GM19463 (cell line): Measurements from ENCODE around the gene MANEA.
"Not testable (repeated sequence)": the region's sequence is repeated elsewhere in the genome, so short reads cannot be mapped to it uniquely, and the experiment has no call there.

Experiments
- ATAC-seq: cut with Tn5 transposase; IDR thresholded peaks from one replicate; pipeline ENCODE4 v1.9.1; 2021; ENCODE audit warnings: mild to moderate bottlenecking, moderate library complexity; ENCODE audit not compliant: unreplicated experiment

Gene MANEA

DNA sequence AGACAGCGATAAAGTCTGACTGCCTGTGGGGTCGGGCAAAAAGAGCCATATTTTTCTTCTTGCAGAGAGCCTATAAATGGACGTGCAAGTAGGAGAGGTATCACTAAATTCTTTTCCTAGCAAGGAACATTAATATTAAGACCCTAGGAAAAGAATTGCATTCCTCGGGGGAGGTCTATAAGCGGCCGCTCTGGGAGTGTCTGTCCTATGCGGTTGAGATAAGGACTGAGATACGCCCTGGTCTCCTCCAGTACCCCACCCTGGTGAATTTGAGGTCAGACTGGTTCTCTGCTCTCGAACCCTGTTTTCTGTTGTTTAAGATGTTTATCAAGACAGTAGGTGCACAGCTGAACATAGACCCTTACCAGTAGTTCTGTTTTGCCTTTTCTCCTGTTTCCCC lies 6.9 kb downstream of the MANEA start:
- ATAC-seq: not testable (repeated sequence)

DNA sequence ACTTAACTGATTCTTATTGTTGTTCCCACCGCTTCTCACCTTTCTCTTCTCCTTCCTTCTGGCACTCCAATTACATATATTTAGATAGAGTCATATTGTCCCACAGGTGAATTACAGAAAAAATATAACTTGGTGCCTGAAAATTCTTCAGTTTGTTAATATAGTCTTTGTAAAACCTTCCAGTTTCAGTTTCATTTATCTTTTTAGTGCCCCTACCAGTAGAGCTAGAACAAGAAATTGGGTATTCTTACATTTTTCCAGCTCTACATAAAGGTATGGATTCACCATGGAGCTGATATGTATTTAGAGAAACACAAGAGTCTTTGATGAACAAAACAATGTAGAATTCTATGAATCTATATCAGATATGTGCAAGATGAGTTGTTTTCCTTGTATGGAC lies 10.7 kb downstream of the MANEA start:
- no peak for ATAC-seq

DNA sequence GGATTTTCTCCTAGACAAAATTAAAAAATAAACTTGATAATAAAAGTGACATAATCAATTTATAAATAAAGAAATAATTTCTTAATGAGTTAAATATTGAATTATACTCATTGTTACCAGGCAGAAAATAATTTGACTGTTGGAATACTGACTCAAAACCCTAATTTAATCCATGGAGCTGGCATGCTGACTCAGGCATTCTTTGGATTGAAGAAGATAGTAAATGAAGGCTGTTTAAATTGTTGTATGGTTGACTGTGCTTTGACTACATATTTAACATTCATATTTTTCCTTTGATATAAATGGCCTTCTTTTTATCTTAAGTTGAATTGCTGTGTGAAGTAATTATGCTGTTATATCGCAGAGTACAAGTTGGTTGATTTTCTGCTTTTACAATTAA lies 11.7 kb downstream of the MANEA start:
- no peak for ATAC-seq

DNA sequence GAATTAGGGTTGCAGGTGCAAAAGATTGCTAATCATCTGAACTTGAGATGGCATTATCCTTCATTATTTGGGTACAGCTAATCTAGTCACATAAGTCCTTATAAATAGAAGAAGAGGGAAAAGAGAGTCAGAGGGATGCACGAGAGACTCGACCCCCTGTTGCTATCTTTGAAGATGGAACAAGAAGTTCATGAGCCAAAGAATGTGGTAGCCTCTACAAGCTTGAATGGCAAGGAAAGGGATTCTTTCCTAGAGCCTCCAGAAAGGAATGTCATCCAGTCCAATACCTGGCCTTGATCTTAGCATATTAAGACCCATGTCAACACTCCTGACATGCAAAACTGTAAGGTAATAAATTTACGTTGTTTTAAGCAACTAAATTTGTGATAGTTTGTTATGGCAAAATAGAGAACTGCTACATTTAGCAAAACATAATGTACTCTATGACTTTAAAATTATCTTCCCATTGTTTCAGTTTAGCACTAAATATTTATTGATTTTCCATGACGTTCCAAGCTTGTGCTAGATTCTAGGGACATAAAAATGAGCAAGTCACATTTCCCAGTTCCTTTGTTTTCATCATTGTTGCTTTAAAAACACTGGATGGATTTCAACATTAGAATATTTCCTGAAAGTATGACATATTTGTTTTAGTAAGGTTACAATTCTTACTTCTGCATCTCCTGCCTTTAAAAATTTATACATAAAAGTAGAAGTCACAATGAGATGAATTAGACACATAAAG lies 12.7 kb downstream of the MANEA start:
- ATAC-seq: no peak

DNA sequence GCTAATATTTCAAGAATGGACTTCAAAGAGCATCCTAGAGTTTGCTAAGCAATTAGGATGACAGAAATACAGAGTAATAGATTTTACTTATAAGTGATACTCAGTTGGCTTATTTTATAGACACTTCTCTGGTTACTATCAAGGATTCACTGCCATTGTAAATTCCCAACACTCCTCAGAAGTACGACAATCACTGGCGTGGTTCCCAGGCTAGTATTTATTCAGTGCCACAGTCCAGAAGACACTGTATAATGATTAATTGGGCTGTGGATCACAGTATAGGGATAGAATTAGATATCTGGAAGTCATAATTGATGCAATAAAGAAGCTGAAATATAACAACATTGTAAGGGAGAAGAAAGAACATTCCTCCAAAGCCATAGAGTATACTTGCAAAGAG lies 15.7 kb downstream of the MANEA start:
- ATAC-seq: no peak

DNA sequence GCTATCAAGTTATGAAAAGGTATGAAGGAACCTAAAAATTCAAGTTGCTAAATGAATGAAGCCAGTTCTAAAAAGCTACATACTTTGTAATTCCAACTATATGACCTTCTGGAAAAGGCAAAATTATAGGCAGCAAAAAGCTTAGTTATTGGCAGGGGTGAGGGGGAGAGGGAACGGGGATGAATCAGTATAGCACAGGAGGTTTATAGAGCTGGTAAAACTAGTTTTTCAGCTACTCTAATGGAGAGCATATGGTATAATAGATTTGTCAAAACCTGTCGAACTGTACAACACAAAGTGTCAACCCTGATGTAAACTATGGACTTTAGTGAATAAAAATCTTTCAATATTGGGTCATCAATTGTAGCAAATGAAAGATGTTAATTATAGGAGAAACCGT lies 18.7 kb downstream of the MANEA start:
- no peak for ATAC-seq

DNA sequence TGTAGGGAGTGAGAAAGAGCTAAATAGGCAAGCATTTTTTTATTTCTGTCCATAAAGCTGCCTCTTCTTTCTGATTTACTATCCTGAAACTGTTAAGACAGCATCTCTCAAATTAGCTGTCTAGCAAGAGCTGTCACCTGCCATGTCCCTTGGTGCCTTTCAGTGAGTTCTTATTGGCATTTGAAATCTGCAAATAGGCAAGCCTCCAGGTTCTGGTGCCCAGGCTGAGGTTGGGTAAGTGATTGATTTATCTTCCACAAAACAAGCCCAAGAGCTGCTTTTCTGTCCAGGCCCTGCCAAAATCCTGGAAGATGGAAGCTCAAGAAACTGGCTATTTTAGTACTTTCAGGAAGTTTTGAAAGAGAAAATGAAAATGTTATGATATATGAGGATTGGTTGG lies 22.4 kb downstream of the MANEA start:
- ATAC-seq: no peak

DNA sequence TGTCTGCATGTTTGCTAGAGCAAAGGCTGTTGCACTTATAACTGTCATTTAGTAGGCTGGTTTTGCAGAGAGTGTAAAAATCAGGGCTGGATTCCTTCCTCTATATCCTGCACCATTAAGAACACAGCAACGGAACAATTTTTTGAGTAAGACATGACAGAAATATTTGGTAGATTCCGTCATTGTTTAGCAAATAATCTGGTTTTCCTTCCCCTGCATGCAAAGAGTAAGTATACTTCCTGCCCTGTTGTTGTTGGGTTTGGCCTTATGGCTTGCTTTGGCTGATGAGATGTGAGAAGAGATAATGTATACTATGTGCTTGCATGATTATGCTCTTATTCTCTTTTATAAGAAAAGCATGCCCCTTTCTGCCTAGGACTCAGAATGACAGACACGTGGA lies 23.8 kb downstream of the MANEA start:
- ATAC-seq: no peak

DNA sequence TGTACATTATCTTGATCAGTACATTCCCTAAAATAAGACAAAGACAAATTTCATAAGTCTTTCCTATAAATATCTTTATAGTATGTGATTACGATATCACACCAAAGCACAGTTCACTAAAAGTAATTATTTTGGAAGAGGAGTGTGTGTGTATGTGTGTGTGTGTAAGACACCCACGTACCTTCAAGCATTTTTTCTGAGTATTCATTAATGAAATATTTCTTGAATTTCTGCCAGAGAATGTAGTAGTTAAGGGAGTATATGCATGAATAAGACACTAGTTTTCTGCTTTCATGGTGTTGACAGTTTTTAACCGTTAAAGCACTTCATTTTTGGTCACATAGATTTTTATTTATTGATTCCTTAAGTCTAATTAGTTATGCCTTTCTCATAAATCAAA lies 36.8 kb downstream of the MANEA start:
- no peak for ATAC-seq

DNA sequence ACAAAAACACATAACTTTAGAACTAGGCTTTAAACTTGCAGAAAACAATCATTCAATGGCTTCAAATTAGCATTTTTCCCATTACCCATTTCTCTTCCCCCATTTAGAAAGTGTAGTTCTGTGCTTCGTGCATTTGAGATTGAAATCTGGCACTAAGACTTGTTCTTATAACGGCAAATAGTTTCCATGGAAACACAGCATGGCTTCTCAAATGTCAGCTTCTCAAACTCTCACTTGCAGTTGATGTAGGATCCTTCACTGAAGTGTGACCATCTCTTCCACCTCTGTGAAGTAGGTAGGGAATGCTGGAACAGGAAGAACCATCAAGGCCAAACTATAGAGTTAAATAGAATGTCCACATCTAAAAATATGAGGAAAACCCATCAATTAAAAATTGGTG lies 52.2 kb downstream of the MANEA start:
- no peak for ATAC-seq

DNA sequence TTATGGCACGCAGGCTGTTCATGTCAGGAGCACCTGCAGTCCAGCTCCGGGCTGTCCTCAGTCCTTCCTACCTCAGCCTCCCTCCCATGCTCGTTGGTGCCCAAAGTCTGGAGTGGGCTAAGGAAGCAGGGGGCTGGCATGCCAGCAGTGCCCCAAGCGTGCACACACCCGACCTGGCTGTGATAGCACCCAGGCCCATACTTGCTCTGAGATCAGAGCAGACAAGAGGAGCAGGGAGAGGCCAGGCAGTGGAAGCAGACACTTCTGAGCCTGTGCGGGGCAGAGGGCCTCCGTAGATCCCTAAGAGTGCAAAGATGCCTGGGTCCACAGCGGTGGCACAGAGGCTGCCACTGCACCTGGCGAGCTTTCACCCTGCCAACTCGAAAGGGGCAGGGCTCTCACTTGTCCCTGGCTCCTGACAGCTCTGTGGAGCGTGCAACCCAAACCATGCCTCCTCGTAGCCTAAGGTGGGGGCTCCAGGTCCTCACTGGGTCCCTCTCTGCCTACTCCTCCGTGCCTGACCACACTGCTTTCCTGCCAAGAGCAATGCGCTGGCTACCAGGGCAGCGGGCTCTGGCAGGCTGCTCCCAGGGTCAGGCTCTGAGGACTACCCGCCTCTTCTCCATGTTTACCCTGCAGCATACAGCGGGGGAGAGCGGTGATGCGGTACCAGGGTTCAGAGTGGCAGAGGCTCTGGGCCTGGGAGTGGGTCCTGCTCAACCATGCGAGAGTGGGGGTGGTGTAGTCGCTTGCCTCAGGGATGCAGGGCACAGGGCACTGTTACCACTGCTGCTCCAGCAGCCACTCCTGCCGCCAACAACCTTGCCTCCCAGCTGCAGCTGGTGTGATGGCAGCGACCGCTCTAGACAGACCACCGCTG lies 59.5 kb downstream of the MANEA start:
- ATAC-seq: no peak

DNA sequence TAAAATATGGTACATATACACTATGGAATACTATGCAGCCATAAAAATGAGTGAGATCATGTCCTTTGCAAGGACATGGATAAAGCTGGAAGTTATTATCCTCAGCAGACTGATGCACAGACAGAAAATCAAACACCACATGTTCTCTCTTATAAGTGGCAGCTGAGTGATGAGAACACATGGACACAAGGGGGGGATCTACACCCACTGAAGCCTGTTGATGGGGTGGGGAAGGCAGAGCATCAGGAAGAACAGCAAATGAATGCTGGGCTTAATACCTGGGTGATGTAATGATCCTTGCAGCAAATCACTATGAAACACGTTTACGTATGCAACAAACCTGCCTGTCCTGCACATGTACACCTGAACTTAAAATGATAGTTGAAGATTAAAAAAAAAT lies 71.3 kb downstream of the MANEA start:
- ATAC-seq: no peak

DNA sequence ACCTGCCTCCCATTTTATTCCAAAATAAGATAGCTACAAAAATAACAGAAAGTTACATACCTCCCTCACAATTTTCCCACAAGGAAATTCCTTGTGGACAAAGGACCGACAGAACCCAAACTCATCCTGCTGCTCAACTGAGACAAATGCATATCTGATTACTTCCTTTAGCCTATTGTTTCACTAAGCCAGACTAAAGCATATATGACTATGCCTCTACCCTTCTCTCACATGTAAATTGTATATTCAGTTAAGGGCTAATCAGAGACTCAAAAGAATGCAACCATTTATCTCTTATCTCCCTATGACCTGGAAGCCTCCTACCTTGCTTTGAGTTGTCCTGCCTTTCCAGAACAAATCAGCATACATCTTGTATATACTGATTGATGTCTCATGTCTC lies 72.1 kb downstream of the MANEA start:
- no peak for ATAC-seq

DNA sequence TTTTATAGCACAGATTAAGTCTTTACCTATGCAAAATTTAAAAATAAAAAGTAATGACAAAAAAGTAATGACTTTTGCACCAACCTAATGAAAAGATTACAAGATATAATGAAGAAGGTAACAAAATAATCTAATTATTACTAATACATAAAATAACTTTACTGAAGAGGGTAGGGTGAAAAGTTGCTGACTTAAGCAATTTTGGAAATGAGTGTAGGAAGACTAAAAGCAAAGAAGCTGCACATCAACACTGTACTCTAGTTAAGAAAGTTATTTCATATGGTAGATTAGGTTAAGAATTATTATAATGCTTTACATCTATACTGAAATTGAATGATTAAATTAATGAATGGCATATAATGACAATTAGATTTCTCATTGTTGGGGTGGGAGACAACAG lies 76.8 kb downstream of the MANEA start:
- ATAC-seq: no peak

DNA sequence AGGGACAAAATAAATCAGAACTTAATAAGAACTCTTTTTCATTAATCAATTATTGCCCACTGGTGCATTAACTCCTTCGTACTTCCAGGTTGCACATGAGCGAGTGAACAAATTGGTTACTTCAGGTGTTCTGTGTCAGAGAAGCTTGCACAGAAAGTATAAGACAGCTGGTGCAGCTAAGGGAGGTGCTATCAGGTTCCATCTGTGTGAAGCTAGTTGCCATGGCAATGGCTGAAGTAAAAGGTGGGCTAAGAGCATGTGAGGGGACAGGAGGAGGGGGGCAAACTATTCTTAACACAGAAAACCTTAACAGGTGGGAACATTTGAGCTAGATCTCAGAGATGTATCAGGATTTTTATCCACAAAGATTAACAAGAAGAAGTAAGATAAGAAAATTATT lies 81.6 kb downstream of the MANEA start:
- no peak for ATAC-seq
